HCT116 (cell line): ENCODE measurements around the gene TMEM169. TPM values are rescaled to one million over a fixed set of nuclear protein-coding genes. Genes with fewer than 3 reads are reported as not detected.

ENCODE experiments used
- ATAC-seq: fragments of 200-7000 bp; cut with Tn5 transposase; 2 replicates; pipeline ENCODE4 v1.9.1; 2020; ENCODE audit warnings: mild to moderate bottlenecking, moderate library complexity
- BruUV-seq: library from RNA; stranded (reverse); fragments of 400-500 nt; replicated peaks from 2 replicates; lab custom pipeline; 2021; lab: Mats Ljungman, UMichigan
- CTCF ChIA-PET: fragments of 300-600 bp; sonication (Branson Sonifier 250); formaldehyde crosslinking; loops from one replicate; lab custom pipeline; 2021; ENCODE audit warnings: antibody characterized with exemption; lab: Charles Lee
- POLR2A ChIA-PET: fragments of 300-600, 350-600 bp; sonication (Branson Sonifier 250); formaldehyde crosslinking; loops from one replicate; lab custom pipeline; 2021; ENCODE audit warnings: antibody characterized with exemption; lab: Charles Lee
- RAD21 ChIA-PET, 2 experiments: fragments of 300-600 bp; sonication (Branson Sonifier 250); formaldehyde crosslinking; loops; one replicate each; lab custom pipeline; 2023; ENCODE audit warnings: low total read pairs in 2 of 2; ENCODE audit not compliant: uncharacterized antibody in 2 of 2, unreplicated experiment in 2 of 2, low non-redundant PET in 1 of 2; lab: Charles Lee
- DNase-seq: peaks from one replicate; pipeline ENCODE4 v3.0.0-alpha.2; 2010; ENCODE audit warnings: low read depth, low spot score
- H2AFZ ChIP-seq: fragments of 200-600 bp; shearing (Covaris generic), sonication (generic); 2 replicates; pipeline ENCODE4 v1.6.1; 2017; ENCODE audit warnings: low read depth, mixed run types, mixed read lengths, antibody characterized with exemption, low read length; ENCODE audit not compliant: poor library complexity, severe bottlenecking
- H3K27ac ChIP-seq: 2 replicates; pipeline ENCODE4 v1.5.1; 2012; ENCODE audit warnings: low read depth, low read length
- H3K27me3 ChIP-seq: fragments of 200-600 bp; sonication (generic); 2 replicates; pipeline ENCODE4 v1.6.1; 2016; ENCODE audit warnings: mixed run types, low read length, mixed read lengths; ENCODE audit not compliant: insufficient read depth
- H3K36me3 ChIP-seq, 2 experiments: fragments of 200-500 bp in 1 of 2; fragments of 200-600 bp in 1 of 2; sonication (Bioruptor generic) in 1 of 2; sonication (generic) in 1 of 2; 2 replicates each; pipeline versions ENCODE4 v1.5.1 to v1.6.1; 2014 to 2016; ENCODE audit warnings: low read length in 2 of 2, inconsistent platforms in 1 of 2, mixed read lengths in 1 of 2, mixed run types in 1 of 2; ENCODE audit not compliant: insufficient read depth in 2 of 2, control insufficient read depth in 1 of 2
- H3K4me1 ChIP-seq, 2 experiments: fragments of 200-600 bp in 1 of 2; sonication (generic) in 1 of 2; 2 replicates each; pipeline versions ENCODE4 v1.5.1 to v1.6.1; 2012 to 2017; ENCODE audit warnings: low read length in 2 of 2, inconsistent platforms in 1 of 2, mild to moderate bottlenecking in 1 of 2, mixed read lengths in 1 of 2, mixed run types in 1 of 2, moderate library complexity in 1 of 2; ENCODE audit not compliant: insufficient read depth in 2 of 2, control insufficient read depth in 1 of 2
- H3K4me2 ChIP-seq: fragments of 200-600 bp; sonication (generic); 2 replicates; pipeline ENCODE4 v1.6.1; 2017; ENCODE audit warnings: mixed run types, low read length, mixed read lengths
- H3K4me3 ChIP-seq, 2 experiments: fragments of 200-600 bp in 1 of 2; sonication (generic) in 1 of 2; replicated peaks in 1 of 2; 2 replicates each; pipeline ENCODE4 v1.5.1; 2011 to 2016; ENCODE audit warnings: low read length in 2 of 2, control low read depth in 1 of 2, low read depth in 1 of 2, mild to moderate bottlenecking in 1 of 2, mixed read lengths in 1 of 2, mixed run types in 1 of 2
- H3K79me2 ChIP-seq: fragments of 200-600 bp; sonication (generic); 2 replicates; pipeline ENCODE4 v1.6.1; 2017; ENCODE audit warnings: mild to moderate bottlenecking, mixed run types, low read length, moderate library complexity, mixed read lengths; ENCODE audit not compliant: insufficient read depth
- H3K9ac ChIP-seq: fragments of 200-600 bp; sonication (generic); 2 replicates; pipeline ENCODE4 v1.6.1; 2016; ENCODE audit warnings: low read length, mixed read lengths
- H3K9me2 ChIP-seq: fragments of 200-600 bp; sonication (generic), shearing (Covaris generic); 2 replicates; pipeline ENCODE4 v1.6.1; 2017; ENCODE audit warnings: mixed run types, mild to moderate bottlenecking, moderate library complexity; ENCODE audit not compliant: insufficient read depth
- H3K9me3 ChIP-seq, 2 experiments: fragments of 200-500 bp in 1 of 2; fragments of 200-600 bp in 1 of 2; sonication (Bioruptor generic) in 1 of 2; sonication (generic) in 1 of 2; 2 replicates each; pipeline ENCODE4 v1.6.1; 2014 to 2017; ENCODE audit warnings: low read length in 2 of 2, mixed read lengths in 2 of 2, inconsistent platforms in 1 of 2, low read depth in 1 of 2, mild to moderate bottlenecking in 1 of 2, mixed run types in 1 of 2, moderate library complexity in 1 of 2; ENCODE audit not compliant: control insufficient read depth in 1 of 2, insufficient read depth in 1 of 2
- H4K20me1 ChIP-seq: fragments of 200-600 bp; sonication (generic), shearing (Covaris generic); 2 replicates; pipeline ENCODE4 v1.6.1; 2017; ENCODE audit warnings: mixed run types, mild to moderate bottlenecking, moderate library complexity; ENCODE audit not compliant: insufficient read depth
- CBX3 ChIP-seq: IDR thresholded peaks from 2 replicates; pipeline ENCODE4 v1.6.1; 2012; ENCODE audit warnings: low read depth
- CEBPB ChIP-seq: IDR thresholded peaks from 2 replicates; pipeline ENCODE4 v1.6.1; 2012; ENCODE audit warnings: low read depth
- EGR1 ChIP-seq: IDR thresholded peaks from 2 replicates; pipeline ENCODE4 v1.6.1; 2012; ENCODE audit warnings: low read depth
- ELF1 ChIP-seq: IDR thresholded peaks from 2 replicates; pipeline ENCODE4 v1.6.1; 2012; ENCODE audit warnings: low read depth, borderline replicate concordance
- EZH2 ChIP-seq: fragments of 200-600 bp; sonication (generic); IDR thresholded peaks from 2 replicates; pipeline ENCODE4 v1.6.1; 2017; ENCODE audit warnings: antibody characterized with exemption, mixed run types
- EZH2phosphoT487 ChIP-seq: fragments of 200-600 bp; IDR thresholded peaks from 2 replicates; pipeline ENCODE4 v1.6.1; 2018; ENCODE audit warnings: antibody characterized with exemption, borderline replicate concordance
- FOSL1 ChIP-seq: IDR thresholded peaks from 2 replicates; pipeline ENCODE4 v1.6.1; 2012; ENCODE audit warnings: low read depth
- RAD21 ChIP-seq: IDR thresholded peaks from 2 replicates; pipeline ENCODE4 v1.6.1; 2012; ENCODE audit warnings: low read depth, mild to moderate bottlenecking
- SIN3A ChIP-seq: IDR thresholded peaks from 2 replicates; pipeline ENCODE4 v1.6.1; 2012; ENCODE audit warnings: low read depth
- SP1 ChIP-seq: IDR thresholded peaks from 2 replicates; pipeline ENCODE4 v1.6.1; 2012; ENCODE audit warnings: low read depth
- SRF ChIP-seq: IDR thresholded peaks from 2 replicates; pipeline ENCODE4 v1.6.1; 2012; ENCODE audit warnings: low read depth
- TCF7L2 ChIP-seq: IDR thresholded peaks from 2 replicates; pipeline ENCODE4 v1.7.0; 2011; ENCODE audit warnings: borderline replicate concordance, inconsistent platforms; ENCODE audit not compliant: insufficient read depth, insufficient read length; ENCODE audit errors: extremely low read depth
- YY1 ChIP-seq: IDR thresholded peaks from 2 replicates; pipeline ENCODE4 v1.6.1; 2011; ENCODE audit warnings: low read length, low read depth, moderate library complexity, mild to moderate bottlenecking; ENCODE audit not compliant: insufficient replicate concordance; ENCODE audit errors: extremely low read depth
- ZFX ChIP-seq: fragments of 450-650 bp; IDR thresholded peaks from 2 replicates; pipeline ENCODE4 v1.6.1; 2017
- intact Hi-C: fragments of 100-400 bp; cut with micrococcal nuclease; formaldehyde crosslinking; loops from 2 replicates; pipeline ENCODE4 v1.10.0; 2022
- total RNA-seq: library from RNA; stranded (reverse); gene quantifications from one replicate; pipeline ENCODE4 v1.2.1, GENCODE V29; 2021; ENCODE audit not compliant: unreplicated experiment
- TF ChIP-seq, protein P1 (sequence below), 3 experiments: fragments of 200-600 bp in 1 of 3; sonication (generic) in 1 of 3; IDR thresholded peaks in 2 of 3; conservative IDR thresholded peaks in 1 of 3; 2 replicates each; pipeline ENCODE4 v1.5.1; 2012 to 2017; ENCODE audit warnings: low read depth in 2 of 3, low read length in 2 of 3, antibody characterized with exemption in 1 of 3, borderline replicate concordance in 1 of 3, control low read depth in 1 of 3, mild to moderate bottlenecking in 1 of 3, mixed read lengths in 1 of 3, mixed run types in 1 of 3, moderate library complexity in 1 of 3; ENCODE audit not compliant: insufficient read depth in 1 of 3
- TF ChIP-seq, protein P2 (sequence below): IDR thresholded peaks from 2 replicates; pipeline ENCODE4 v1.6.1; 2012
- TF ChIP-seq, protein P3 (sequence below): IDR thresholded peaks from 2 replicates; pipeline ENCODE4 v1.6.1; 2012; ENCODE audit warnings: low read depth

TMEM169 gene
- total RNA-seq, 1 experiment from 2014 or later = 0.42 TPM

DNA sequence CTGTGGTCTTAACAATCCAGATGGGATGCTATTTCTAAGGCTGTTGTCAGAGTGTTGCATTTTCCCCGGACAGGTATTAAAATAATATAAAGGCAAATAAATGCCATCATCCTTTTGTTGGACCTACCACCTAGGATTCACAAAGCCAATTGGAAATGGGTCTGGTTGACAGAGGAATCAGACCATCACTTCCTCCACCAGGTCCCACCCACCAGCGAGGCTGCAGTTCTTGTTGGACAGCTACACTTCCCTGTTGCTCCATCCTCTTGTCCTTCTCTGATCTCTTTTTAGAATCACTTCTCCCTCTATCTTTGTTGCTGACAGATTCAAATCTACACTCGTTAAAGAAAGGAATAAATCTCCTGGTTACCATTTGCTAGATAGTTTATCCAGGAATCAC, 1.1 kb downstream of the TMEM169 start:
- H3K4me3 ChIP-seq = no peak overlapping the region
- BruUV-seq = no TSS peak
- H3K9me2 ChIP-seq = no peaks in the 10 kb centered on the region
- no peaks in the 10 kb centered on the region for H4K20me1 ChIP-seq
- no peak for ATAC-seq
- H3K27me3 ChIP-seq = no peaks in the 10 kb centered on the region
- intact Hi-C loops = no loop called here
- peak overlapping the region; percentile 88; the same call in 1 of the 2 replicates for H3K4me2 ChIP-seq
- H3K36me3 ChIP-seq = no peaks in the 10 kb centered on the region
- no peak for DNase-seq
- H2AFZ ChIP-seq = no peak overlapping the region
- peaks cover 4 to 13% of the 10 kb centered on the region in 2 experiments; a peak in 3 of 4 replicates for H3K4me1 ChIP-seq
- H3K9ac ChIP-seq = no peak overlapping the region
- POLR2A ChIA-PET = no interaction called here
- CTCF ChIA-PET = no interaction called here
- no peaks in the 10 kb centered on the region; the same call in 1 of the 2 replicates for H3K79me2 ChIP-seq
- H3K9me3 ChIP-seq = no peaks in the 10 kb centered on the region
- TF ChIP-seq EGR1 (no peak), TCF7L2 (no peak), YY1 (no peak), EZH2phosphoT487 (no peak), FOSL1 (no peak), SRF (no peak), ELF1 (no peak), EZH2 (no peak), SP1 (no peak), ZFX (no peak), SIN3A (no peak), CEBPB (no peak), RAD21 (no peak), CBX3 (no peak)
- TF ChIP-seq, protein P1, sequence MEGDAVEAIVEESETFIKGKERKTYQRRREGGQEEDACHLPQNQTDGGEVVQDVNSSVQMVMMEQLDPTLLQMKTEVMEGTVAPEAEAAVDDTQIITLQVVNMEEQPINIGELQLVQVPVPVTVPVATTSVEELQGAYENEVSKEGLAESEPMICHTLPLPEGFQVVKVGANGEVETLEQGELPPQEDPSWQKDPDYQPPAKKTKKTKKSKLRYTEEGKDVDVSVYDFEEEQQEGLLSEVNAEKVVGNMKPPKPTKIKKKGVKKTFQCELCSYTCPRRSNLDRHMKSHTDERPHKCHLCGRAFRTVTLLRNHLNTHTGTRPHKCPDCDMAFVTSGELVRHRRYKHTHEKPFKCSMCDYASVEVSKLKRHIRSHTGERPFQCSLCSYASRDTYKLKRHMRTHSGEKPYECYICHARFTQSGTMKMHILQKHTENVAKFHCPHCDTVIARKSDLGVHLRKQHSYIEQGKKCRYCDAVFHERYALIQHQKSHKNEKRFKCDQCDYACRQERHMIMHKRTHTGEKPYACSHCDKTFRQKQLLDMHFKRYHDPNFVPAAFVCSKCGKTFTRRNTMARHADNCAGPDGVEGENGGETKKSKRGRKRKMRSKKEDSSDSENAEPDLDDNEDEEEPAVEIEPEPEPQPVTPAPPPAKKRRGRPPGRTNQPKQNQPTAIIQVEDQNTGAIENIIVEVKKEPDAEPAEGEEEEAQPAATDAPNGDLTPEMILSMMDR (IDR thresholded peaks at IDR 0.05 in 2 of 3, conservative IDR thresholded peaks at IDR 0.05 in 1 of 3; ENCODE audit: borderline replicate concordance in 1 of 3, insufficient read depth in 1 of 3, low read depth in 2 of 3, low read length in 2 of 3) = no peak
- TF ChIP-seq, protein P2, sequence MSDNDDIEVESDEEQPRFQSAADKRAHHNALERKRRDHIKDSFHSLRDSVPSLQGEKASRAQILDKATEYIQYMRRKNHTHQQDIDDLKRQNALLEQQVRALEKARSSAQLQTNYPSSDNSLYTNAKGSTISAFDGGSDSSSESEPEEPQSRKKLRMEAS = no peak
- TF ChIP-seq, protein P3, sequence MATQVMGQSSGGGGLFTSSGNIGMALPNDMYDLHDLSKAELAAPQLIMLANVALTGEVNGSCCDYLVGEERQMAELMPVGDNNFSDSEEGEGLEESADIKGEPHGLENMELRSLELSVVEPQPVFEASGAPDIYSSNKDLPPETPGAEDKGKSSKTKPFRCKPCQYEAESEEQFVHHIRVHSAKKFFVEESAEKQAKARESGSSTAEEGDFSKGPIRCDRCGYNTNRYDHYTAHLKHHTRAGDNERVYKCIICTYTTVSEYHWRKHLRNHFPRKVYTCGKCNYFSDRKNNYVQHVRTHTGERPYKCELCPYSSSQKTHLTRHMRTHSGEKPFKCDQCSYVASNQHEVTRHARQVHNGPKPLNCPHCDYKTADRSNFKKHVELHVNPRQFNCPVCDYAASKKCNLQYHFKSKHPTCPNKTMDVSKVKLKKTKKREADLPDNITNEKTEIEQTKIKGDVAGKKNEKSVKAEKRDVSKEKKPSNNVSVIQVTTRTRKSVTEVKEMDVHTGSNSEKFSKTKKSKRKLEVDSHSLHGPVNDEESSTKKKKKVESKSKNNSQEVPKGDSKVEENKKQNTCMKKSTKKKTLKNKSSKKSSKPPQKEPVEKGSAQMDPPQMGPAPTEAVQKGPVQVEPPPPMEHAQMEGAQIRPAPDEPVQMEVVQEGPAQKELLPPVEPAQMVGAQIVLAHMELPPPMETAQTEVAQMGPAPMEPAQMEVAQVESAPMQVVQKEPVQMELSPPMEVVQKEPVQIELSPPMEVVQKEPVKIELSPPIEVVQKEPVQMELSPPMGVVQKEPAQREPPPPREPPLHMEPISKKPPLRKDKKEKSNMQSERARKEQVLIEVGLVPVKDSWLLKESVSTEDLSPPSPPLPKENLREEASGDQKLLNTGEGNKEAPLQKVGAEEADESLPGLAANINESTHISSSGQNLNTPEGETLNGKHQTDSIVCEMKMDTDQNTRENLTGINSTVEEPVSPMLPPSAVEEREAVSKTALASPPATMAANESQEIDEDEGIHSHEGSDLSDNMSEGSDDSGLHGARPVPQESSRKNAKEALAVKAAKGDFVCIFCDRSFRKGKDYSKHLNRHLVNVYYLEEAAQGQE = no peak
- RAD21 ChIA-PET = no interaction called here
- H3K27ac ChIP-seq = no peak overlapping the region
